Mucosa of rectum (tissue), 2 donors: ENCODE data around the gene TMEM132E.

Experiments
- H3K27ac ChIP-seq, 2 donors: one replicate each; pipeline ENCODE4 v1.7.0; 2013; ENCODE audit warnings: inconsistent platforms in 2 of 2, low read depth in 2 of 2, low read length in 2 of 2
- H3K27me3 ChIP-seq, 2 donors: one replicate each; pipeline ENCODE4 v1.7.0; 2013; ENCODE audit warnings: low read length in 2 of 2; ENCODE audit not compliant: control insufficient read depth in 2 of 2, insufficient read depth in 2 of 2
- H3K36me3 ChIP-seq, 2 donors: one replicate each; pipeline ENCODE4 v1.7.0; 2013; ENCODE audit warnings: low read length in 2 of 2; ENCODE audit not compliant: control insufficient read depth in 2 of 2, insufficient read depth in 2 of 2
- H3K4me1 ChIP-seq, 2 donors: one replicate each; pipeline ENCODE4 v1.7.0; 2013; ENCODE audit warnings: low read length in 2 of 2, mild to moderate bottlenecking in 1 of 2; ENCODE audit not compliant: control insufficient read depth in 2 of 2, insufficient read depth in 2 of 2
- H3K4me3 ChIP-seq, 2 donors: one replicate each; pipeline ENCODE4 v1.7.0; 2013; ENCODE audit warnings: low read length in 2 of 2
- H3K9ac ChIP-seq, 2 donors: one replicate each; pipeline ENCODE4 v1.7.0; 2013; ENCODE audit warnings: low read length in 2 of 2, low read depth in 1 of 2, mild to moderate bottlenecking in 1 of 2
- H3K9me3 ChIP-seq, 2 donors: one replicate each; pipeline ENCODE4 v1.7.0; 2013; ENCODE audit warnings: low read length in 2 of 2; ENCODE audit not compliant: control insufficient read depth in 2 of 2
- donor health status: healthy.
- donor health status: Normal muscosa, but diverticular disease.

TMEM132E gene

GRCh38 chr17:34547453-34548063, 31.8 kb upstream of the TMEM132E start:
- no peak overlapping the region for H3K9ac ChIP-seq
- H3K27me3 ChIP-seq: peaks cover 6 to 12% of the 10 kb centered on the region in 2 donors
- no peaks in the 10 kb centered on the region for H3K36me3 ChIP-seq
- no peak overlapping the region for H3K4me3 ChIP-seq
- H3K27ac ChIP-seq: no peak overlapping the region
- H3K4me1 ChIP-seq: no peaks in the 10 kb centered on the region
- H3K9me3 ChIP-seq: no peaks in the 10 kb centered on the region

DNA sequence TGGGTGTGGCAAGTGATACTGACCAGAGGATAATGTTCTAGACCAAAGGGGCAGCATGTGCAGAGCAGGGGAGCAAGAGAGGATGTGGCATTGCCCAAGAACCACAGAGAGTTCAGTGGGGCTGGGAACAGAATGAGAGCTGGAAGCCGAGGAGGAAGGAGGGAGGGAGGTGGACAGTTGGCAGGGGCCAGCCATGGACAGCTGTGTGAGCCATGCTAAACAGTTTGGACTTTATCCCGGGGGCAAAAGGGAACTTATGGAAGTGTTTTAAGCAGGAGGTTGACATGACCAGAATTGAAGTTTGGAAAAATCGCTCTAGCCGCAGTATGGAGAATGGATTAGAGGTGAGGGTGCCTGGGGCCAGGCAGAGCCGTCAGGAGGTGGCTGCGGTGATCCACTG, 29.4 kb upstream of the TMEM132E start:
- Histone ChIP-seq H3K9me3 (no peaks in the 10 kb centered on the region), H3K27me3 (peaks cover 3 to 12% of the 10 kb centered on the region in 2 donors), H3K9ac (no peak overlapping the region), H3K4me3 (no peak overlapping the region), H3K27ac (no peak overlapping the region), H3K4me1 (no peaks in the 10 kb centered on the region), H3K36me3 (no peaks in the 10 kb centered on the region)

DNA sequence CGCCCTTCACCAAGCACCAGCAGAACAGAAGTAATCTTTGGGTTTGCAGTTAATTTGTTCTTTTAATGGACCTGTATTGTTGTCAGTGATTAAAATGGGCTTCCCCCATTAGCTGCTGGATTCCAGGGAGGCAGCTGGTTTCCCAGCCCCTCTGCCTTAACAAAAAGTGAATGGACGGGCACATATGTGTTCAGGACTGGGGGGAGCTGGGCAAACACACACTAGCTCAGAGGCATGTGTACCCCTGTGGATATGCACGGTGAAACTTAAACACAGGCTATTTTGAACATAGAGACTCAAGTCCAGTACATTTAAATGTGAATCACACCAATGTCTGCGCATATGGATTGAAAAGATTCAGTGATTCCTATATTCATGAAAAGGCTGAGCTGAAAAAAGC, 25.5 kb upstream of the TMEM132E start:
- Histone ChIP-seq H3K36me3 (no peaks in the 10 kb centered on the region), H3K27me3 (peaks cover 0 to 12% of the 10 kb centered on the region in 2 donors), H3K27ac (no peak overlapping the region), H3K4me3 (no peak overlapping the region), H3K9me3 (no peaks in the 10 kb centered on the region), H3K4me1 (no peaks in the 10 kb centered on the region), H3K9ac (no peak overlapping the region)

GRCh38 chr17:34556384-34556783, 23.0 kb upstream of the TMEM132E start:
- no peak overlapping the region for H3K9ac ChIP-seq
- H3K36me3 ChIP-seq: no peaks in the 10 kb centered on the region
- no peaks in the 10 kb centered on the region for H3K9me3 ChIP-seq
- no peak overlapping the region for H3K27ac ChIP-seq
- H3K27me3 ChIP-seq: peaks cover 0 to 12% of the 10 kb centered on the region in 2 donors
- no peak overlapping the region for H3K4me3 ChIP-seq
- H3K4me1 ChIP-seq: no peaks in the 10 kb centered on the region

DNA sequence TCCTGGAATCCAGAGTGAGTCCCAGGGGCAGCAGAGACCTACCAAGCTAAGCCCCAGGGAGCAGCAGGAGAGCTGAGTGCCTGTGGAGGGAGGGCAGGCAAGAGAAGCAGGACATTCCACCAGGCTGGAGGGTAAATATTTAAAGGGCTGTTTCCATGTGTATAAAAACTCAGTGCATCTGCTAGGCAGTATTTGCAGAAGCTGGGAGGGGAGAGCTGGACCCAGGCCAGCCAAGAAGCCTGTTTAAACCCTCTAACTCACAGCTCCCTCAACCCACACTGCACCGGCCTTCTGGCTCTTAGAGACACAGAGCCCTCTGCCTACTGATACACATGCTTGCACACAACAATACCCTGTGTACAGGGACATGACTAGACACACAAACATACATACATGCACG, 22.5 kb upstream of the TMEM132E start:
- Histone ChIP-seq H3K27ac (no peak overlapping the region), H3K27me3 (peaks cover 0 to 11% of the 10 kb centered on the region in 2 donors), H3K4me1 (no peaks in the 10 kb centered on the region), H3K9ac (no peak overlapping the region), H3K9me3 (no peaks in the 10 kb centered on the region), H3K36me3 (no peaks in the 10 kb centered on the region), H3K4me3 (no peak overlapping the region)

- H3K4me1 ChIP-seq: no peaks in the 10 kb centered on the region
Observed at GRCh38 chr17:34561328-34561727, 18.1 kb upstream of the TMEM132E start.

GRCh38 chr17:34562387-34562786, 17.0 kb upstream of the TMEM132E start:
- Histone ChIP-seq H3K36me3 (no peaks in the 10 kb centered on the region), H3K27me3 (peaks cover 5 to 7% of the 10 kb centered on the region in 2 donors), H3K4me3 (no peak overlapping the region), H3K4me1 (no peaks in the 10 kb centered on the region), H3K9me3 (no peaks in the 10 kb centered on the region), H3K9ac (no peak overlapping the region), H3K27ac (no peak overlapping the region)

More at GRCh38 chr17:34561328-34561727, 18.1 kb upstream of the TMEM132E start:
- Histone ChIP-seq H3K27ac (no peak overlapping the region), H3K4me3 (no peak overlapping the region), H3K27me3 (peaks cover 0 to 7% of the 10 kb centered on the region in 2 donors), H3K9me3 (no peaks in the 10 kb centered on the region), H3K9ac (no peak overlapping the region), H3K36me3 (no peaks in the 10 kb centered on the region)

DNA sequence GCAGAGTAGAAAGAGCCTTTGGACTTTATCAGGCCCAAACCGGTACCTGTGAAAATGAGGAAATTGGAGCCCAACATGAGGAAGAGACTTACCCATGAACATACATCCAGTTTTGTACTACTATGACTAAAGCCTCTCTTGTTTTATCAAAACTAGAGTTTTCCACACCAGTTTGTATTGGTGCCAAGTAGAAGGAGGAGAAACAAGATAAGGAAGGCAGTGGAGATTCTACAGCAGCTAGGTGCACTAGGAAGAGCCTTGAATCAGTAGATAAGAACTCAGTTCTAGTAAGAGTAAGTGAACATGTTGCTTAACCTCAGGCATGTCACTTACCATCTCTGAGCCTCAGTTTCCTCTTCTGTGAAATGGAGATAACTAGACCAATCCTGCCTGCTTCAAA, 13.7 kb upstream of the TMEM132E start:
- Histone ChIP-seq H3K27ac (no peak overlapping the region), H3K27me3 (peaks cover 7 to 9% of the 10 kb centered on the region in 2 donors), H3K9me3 (no peaks in the 10 kb centered on the region), H3K9ac (no peak overlapping the region), H3K36me3 (no peaks in the 10 kb centered on the region), H3K4me3 (no peak overlapping the region), H3K4me1 (no peaks in the 10 kb centered on the region)

DNA sequence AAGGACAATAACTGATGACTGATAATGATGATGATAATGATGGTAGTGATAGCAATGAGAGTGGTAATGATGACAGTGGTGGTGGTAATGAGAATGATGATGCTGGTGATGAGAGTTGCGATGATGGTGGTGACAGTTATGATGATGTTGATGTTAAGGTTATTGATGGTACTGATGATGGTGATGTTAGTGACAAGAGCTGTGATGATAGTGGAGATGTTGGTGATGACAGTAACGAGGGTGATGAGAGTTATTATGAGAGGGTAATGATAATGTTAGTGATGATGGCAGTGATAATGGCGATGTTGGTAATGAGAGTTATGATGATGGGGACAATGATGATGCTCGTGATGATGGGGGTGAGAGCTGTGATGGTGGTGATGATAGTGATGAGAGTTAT, 13.2 kb upstream of the TMEM132E start:
- Histone ChIP-seq H3K9ac (no peak overlapping the region), H3K4me3 (no peak overlapping the region), H3K9me3 (no peaks in the 10 kb centered on the region), H3K27ac (no peak overlapping the region), H3K4me1 (no peaks in the 10 kb centered on the region), H3K36me3 (no peaks in the 10 kb centered on the region), H3K27me3 (peaks cover 7 to 9% of the 10 kb centered on the region in 2 donors)

DNA sequence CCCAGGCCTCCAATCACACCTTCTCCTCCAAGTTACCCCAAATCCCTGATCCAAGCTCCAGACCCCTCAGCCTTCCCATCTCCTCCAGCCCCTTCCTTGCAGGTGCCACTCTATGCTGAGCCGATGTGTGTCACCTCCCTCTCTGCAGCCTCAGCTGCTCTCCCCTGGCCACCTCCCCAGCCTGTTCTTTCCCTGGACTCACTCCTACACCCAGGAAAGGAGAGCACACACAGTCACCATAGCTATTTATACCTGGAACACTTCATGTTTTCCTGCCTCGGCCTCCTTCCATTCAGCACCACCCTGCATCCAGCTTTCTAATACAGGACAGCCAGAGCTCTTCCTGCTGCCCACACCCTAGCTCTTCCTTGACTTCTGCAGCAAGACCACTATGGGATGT, 12.5 kb upstream of the TMEM132E start:
- Histone ChIP-seq H3K36me3 (no peaks in the 10 kb centered on the region), H3K27ac (no peak overlapping the region), H3K27me3 (peaks cover 7 to 9% of the 10 kb centered on the region in 2 donors), H3K4me3 (no peak overlapping the region), H3K9ac (no peak overlapping the region), H3K9me3 (no peaks in the 10 kb centered on the region), H3K4me1 (no peaks in the 10 kb centered on the region)
